GM21367 (cell line): ENCODE measurements around the gene MICAL2.

Source experiments
- ATAC-seq: cut with Tn5 transposase; IDR thresholded peaks from one replicate; pipeline ENCODE4 v1.9.1; 2021; ENCODE audit not compliant: unreplicated experiment

Gene MICAL2

GRCh38 chr11:12200991-12201985 lies 90.9 kb downstream of the MICAL2 start:
- ATAC-seq = no peak

GRCh38 chr11:12202661-12203310 lies 92.4 kb downstream of the MICAL2 start:
- no peak for ATAC-seq

DNA sequence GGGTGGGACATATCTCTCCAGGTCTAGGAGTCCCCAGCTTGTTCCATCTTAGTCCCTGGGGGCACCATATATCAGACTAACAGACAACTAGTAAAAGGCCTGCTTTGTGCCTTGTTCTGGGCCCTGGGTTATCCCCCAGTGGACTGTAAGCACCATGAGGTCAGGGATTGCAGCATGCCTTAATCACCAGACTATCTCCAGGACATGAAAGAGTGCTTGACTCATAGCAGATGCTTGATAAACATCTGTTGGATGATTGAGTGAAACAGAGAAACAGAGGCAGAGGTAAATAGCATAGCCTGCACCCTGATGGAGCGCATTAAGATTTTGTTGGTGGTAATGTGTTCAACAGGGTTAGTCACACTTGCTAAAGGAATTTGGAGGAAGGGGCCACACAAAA lies 94.1 kb downstream of the MICAL2 start:
- no peak for ATAC-seq

- ATAC-seq = no peak
Measured at GRCh38 chr11:12205330-12205729, 94.9 kb downstream of the MICAL2 start.

DNA sequence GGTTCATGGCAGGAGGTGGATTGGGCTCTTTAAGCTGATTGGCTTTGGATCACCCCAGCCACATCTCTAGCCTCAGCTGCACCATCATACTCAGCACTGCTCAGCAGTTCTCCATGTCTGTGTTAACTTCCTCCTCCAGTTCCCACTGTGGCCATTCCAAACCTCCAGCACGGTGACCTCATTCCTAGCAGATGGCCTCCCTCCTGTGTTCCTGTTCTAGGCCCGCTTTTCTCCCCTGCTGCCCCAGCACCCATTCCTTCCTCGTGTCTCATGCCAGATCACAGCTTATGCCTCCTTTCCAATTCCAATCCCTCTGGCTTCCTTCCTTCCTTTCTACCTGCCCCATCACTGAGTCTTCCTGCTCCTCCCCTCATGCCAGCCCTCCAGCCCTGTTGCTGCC lies 96.1 kb downstream of the MICAL2 start:
- no peak for ATAC-seq

- no peak for ATAC-seq
Measured at GRCh38 chr11:12207384-12208150, 97.2 kb downstream of the MICAL2 start.

DNA sequence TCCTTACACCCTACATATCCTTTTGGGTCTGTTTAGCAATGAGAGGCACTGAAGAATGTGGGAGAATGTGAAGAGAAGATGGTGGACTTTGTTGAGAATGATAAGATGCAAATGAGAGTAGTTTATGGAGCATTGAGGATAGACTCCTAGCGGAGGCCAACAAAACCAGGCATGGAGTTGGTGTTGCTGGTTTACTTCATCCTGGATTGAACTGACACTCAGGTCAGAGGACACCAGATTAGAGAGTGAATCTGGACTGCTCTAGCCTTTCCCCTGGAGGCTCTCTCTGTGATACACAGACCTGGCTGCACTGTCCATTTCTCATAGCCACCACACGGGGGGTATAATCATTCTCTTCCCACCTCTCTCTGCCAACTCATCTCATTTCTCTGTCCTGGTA lies 98.7 kb downstream of the MICAL2 start:
- ATAC-seq = no peak

DNA sequence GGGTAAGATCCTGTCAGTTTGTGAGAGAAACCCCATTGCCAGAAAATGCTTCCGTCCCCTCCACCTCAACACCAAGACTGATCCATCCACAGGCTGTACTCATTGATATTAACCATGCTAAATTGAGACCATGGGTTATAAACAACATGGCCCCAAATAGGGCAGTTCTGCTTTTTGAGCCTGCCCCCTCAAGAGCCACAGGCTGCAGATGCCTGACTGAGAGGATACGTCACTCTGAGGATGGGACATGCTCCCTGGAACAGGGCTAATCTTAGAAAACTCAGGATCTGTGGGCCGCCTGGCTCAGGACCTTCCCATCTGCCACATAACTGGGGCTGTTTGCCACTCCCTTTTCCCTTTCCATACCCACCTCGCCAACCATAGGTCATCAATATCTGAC lies 99.8 kb downstream of the MICAL2 start:
- ATAC-seq = no peak

- ATAC-seq = no peak
Measured at GRCh38 chr11:12211331-12212065, 101.1 kb downstream of the MICAL2 start.

DNA sequence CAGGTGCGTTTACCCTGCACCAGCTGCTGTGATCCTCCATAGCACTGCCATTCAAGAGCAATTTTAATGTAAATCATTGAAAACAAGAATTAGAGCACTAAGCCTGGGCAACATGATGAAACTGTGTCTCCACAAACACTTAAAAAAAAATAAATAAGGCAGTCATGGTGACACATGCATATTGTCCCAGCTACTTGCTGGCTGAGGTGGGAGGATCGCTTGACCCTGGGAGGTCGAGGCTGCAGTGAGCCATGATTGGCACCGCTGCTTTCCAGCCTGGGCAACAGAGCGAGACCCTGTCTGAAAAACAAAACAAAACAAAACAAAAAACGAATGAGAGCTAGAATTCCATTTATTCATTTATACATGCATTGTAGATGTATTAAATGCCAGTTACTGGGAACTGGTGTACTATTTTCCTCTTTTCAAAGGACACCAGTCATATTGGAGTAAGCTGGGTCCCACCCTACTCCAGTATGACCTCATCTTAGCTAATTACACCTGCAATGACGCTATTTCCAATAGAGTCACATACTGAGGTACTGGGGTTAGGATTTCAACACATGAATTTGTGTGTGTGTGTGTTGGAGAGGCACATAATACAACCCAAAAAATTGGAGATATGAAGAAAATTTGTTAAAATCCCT lies 101.9 kb downstream of the MICAL2 start:
- ATAC-seq = no peak

DNA sequence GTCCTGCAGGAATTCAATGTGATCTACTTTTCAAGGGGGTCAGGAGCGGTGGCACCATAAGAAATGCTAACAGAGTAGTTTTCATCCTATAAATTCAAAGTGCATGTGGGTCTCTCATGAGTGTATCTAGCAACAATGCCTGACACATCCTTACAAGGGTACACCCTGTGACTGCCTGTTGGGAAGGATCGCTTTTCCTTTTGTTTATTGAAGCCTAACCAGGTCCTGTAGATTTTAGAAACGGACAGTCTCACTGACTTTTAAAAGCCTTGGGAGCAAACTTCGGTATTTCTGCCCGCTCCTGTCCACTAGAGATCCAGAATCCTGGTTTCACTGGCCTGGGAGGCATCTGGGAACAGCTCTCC lies 102.4 kb downstream of the MICAL2 start:
- no peak for ATAC-seq

GRCh38 chr11:12213883-12214282 lies 103.5 kb downstream of the MICAL2 start:
- ATAC-seq = no peak

DNA sequence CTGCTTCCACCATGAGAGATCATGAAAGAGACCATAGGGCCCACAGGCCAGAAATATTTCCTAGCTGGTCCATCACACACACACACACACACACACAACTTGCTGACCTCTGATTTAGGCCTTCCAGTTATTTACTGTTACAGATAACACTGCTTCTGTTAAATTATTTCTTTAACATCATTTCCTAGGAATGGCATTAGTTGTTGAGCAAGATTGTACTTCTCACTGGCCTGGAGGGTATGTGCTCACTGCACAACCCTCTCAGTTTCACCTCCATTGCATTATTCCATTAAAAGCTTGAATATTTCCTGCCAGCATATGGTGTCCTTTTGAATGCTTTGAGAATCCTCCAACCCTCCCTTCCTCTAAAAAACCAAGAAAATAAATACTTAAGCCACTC lies 104.4 kb downstream of the MICAL2 start:
- ATAC-seq = no peak

- no peak for ATAC-seq
Measured at GRCh38 chr11:12215181-12215593, 104.8 kb downstream of the MICAL2 start.

DNA sequence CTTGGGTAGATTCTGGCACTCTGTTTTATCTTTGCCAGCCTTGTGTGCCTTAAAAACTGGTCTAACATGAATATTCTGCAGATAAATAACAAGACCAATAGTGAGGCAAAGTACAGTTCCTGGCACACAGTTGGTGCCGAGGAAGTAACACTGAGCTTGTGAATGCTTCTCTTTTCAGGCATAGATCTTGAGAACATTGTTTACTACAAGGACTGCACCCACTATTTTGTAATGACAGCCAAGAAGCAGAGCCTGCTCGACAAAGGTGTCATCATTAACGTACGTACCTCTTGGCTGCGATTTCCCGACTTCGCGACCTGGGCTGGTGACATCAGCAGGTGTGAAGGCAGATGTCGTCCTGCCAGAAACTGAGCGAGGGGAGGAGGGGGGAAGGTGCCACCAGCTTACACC lies 105.7 kb downstream of the MICAL2 start:
- ATAC-seq = no peak

GRCh38 chr11:12216671-12217374 lies 106.4 kb downstream of the MICAL2 start:
- ATAC-seq = no peak

DNA sequence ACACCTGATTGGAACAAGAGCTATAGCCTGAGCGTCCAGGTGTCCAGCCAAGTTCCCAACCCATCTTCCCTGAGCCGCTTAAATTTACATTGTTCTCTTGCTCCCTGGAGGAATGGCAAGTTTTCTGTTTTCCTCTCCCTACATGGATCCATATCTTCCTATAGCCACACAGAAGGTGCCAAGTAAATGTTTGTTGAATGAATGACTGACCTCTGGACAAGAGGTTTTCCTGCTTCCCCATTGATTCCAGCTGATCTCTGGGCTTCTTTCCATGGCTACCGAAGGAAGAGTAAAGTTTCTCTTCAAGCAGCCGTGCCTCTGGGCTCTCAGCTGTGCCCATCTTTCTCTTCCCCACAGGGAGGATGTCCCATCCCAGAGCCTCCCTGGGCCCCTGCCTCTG lies 107.5 kb downstream of the MICAL2 start:
- ATAC-seq = no peak

DNA sequence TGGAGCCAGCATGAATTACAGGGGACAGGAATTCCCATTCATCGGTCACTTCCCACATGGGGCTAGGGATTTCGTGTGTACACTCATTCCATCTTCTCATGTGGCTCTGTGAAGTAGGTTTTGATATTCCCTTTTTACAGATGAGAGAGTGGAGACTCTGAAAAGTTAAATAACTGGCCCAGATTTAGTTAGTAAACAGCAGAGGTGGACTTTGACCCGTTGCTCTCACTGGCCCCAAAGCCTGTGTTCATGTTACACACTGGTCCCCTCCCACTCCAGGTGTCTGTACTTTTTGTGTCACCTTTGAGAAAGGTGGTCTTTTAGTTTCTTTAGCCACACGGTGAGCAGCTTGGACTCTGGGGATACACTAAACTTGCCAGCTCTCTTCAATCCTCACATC lies 108.5 kb downstream of the MICAL2 start:
- ATAC-seq = no peak

- ATAC-seq = no peak
Measured at GRCh38 chr11:12219757-12220156, 109.4 kb downstream of the MICAL2 start.

GRCh38 chr11:12220305-12220704 lies 109.9 kb downstream of the MICAL2 start:
- no peak for ATAC-seq
